A673 (cell line): ENCODE data around the gene ZBTB22.

ENCODE experiments used
- CTCF ChIP-seq: fragments of 300-800, 200-600 bp; sonication (generic); conservative IDR thresholded peaks from 2 replicates; pipeline ENCODE4 v1.5.1; 2017; ENCODE audit warnings: low read depth, mild to moderate bottlenecking, antibody characterized with exemption, low read length, moderate library complexity, mixed read lengths
- EZH2 ChIP-seq: fragments of 200-600 bp; sonication (generic); IDR thresholded peaks from 2 replicates; pipeline ENCODE4 v1.6.1; 2017; ENCODE audit warnings: borderline replicate concordance, low read depth, mild to moderate bottlenecking, mixed read lengths, antibody characterized with exemption, low read length; ENCODE audit not compliant: poor library complexity, severe bottlenecking

- TF ChIP-seq CTCF, result no peak
- TF ChIP-seq EZH2, result no peak
Measured at GRCh38 chr6:33336495-33336894, 19.0 kb upstream of the ZBTB22 start.
